ENCODE measurements around the gene SLC23A2.
"Not testable (repeated sequence)": the region's sequence is repeated elsewhere in the genome, so short reads cannot be mapped to it uniquely, and the experiment has no call there.

SLC23A2 gene

DNA sequence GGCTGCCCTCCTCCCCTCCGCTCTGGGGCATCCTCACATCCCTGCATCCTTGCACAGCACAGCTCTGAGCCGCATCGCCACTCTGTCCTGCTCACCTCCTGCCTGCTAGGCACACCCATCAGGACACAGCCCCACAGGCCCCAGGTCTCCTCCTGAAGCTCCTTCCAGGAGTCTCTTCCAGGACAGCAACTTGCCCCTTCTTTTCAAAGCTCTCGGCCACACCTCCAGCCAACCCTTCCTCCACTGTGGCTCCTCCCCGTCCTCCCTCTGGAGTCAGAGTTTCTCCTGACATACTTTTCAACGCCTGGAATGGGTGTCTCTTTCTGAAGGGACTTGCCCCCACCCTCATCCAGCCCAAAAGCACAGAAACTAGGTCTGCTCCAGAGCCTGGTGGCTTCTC lies 77.3 kb downstream of the SLC23A2 start:
- H3K9ac ChIP-seq (ENCODE audit: low read depth, low read length): no peak overlapping the region
- peaks cover 18% of the 10 kb centered on the region for H3K4me1 ChIP-seq (ENCODE audit: control insufficient read depth, insufficient read depth, low read length)
- H3K36me3 ChIP-seq (ENCODE audit: insufficient read depth, low read length): no peaks in the 10 kb centered on the region
- H3K27me3 ChIP-seq (ENCODE audit: control insufficient read depth, insufficient read depth, low read length): no peaks in the 10 kb centered on the region
- H3K4me2 ChIP-seq (ENCODE audit: low read length): no peak overlapping the region
- H3K4me3 ChIP-seq (ENCODE audit: low read length): no peak overlapping the region
- no peaks in the 10 kb centered on the region for H3K9me3 ChIP-seq (replicated peaks; ENCODE audit: low read length)

DNA sequence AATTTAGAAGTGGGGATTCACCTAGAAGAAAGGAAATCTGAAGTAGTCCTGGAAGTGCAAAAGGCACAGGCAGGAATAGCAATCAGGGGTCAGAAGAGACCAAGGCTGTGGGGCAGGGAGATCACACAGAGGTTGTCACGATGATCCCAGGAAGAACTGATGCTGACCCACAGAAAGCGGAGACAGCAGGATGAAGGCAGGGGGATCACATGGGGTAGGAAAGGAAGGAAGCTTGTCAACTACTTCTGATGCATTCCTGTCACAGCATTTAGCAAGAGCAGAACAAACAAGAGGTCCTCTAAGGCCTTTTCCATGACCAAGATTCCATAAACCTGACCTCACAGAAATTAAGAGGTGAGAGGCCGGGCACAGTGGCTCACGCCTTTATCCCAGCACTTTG lies 79.1 kb downstream of the SLC23A2 start:
- Histone ChIP-seq H3K4me2 (ENCODE audit: low read length) (no peak overlapping the region), H3K27me3 (ENCODE audit: control insufficient read depth, insufficient read depth, low read length) (no peaks in the 10 kb centered on the region), H3K4me3 (ENCODE audit: low read length) (no peak overlapping the region), H3K9me3 (replicated peaks; ENCODE audit: low read length) (no peaks in the 10 kb centered on the region), H3K9ac (ENCODE audit: low read depth, low read length) (no peak overlapping the region), H3K36me3 (ENCODE audit: insufficient read depth, low read length) (no peaks in the 10 kb centered on the region), H3K4me1 (ENCODE audit: control insufficient read depth, insufficient read depth, low read length) (peaks cover 23% of the 10 kb centered on the region)

DNA sequence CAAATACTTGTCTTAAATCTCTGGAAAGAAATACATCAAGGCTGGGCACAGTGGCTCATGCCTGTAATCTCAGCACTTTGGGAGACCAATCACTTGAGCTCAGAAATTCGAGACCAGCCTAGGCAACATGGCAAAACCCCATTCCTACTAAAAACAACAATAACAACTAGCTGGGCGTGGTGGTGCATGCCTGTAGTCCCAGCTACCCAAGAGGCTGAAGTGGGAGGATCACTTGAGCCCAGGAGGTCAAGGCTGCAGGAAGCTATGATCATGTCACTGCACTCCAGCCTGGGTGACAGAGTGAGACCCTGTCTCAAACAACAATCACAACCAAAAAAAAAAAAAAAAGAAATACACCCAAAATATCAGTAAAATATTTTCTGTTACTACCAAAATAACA lies 80.0 kb downstream of the SLC23A2 start:
- not testable (repeated sequence) for H3K4me3 ChIP-seq (ENCODE audit: low read length); H3K9ac ChIP-seq (ENCODE audit: low read depth, low read length); H3K9me3 ChIP-seq (replicated peaks; ENCODE audit: low read length); H3K36me3 ChIP-seq (ENCODE audit: insufficient read depth, low read length); H3K27me3 ChIP-seq (ENCODE audit: control insufficient read depth, insufficient read depth, low read length); H3K4me2 ChIP-seq (ENCODE audit: low read length)
- peaks cover 20% of the 10 kb centered on the region for H3K4me1 ChIP-seq (ENCODE audit: control insufficient read depth, insufficient read depth, low read length)

DNA sequence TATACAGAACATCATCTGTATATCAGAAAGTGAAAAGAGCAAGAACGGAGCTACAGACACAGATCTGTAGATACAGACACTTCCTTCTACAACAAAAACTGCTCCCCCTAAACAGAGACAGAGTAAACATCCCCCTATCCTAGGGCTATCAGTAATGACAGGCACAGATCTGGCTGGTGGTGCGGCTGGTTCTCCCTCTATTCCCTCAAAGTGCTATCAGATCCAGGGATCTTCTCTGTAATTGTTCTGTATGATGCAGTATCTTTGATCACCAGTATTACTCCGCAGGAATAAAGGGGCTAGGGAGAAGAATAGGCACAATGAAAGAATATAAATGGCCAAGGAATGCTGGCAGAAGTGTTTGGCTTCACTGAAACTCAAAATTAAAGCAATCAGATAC lies 80.7 kb downstream of the SLC23A2 start:
- peaks cover 14% of the 10 kb centered on the region for H3K4me1 ChIP-seq (ENCODE audit: control insufficient read depth, insufficient read depth, low read length)
- H3K27me3 ChIP-seq (ENCODE audit: control insufficient read depth, insufficient read depth, low read length): no peaks in the 10 kb centered on the region
- no peaks in the 10 kb centered on the region for H3K36me3 ChIP-seq (ENCODE audit: insufficient read depth, low read length)
- no peak overlapping the region for H3K9ac ChIP-seq (ENCODE audit: low read depth, low read length)
- no peak overlapping the region for H3K4me2 ChIP-seq (ENCODE audit: low read length)
- H3K9me3 ChIP-seq (replicated peaks; ENCODE audit: low read length): no peaks in the 10 kb centered on the region
- H3K4me3 ChIP-seq (ENCODE audit: low read length): no peak overlapping the region

DNA sequence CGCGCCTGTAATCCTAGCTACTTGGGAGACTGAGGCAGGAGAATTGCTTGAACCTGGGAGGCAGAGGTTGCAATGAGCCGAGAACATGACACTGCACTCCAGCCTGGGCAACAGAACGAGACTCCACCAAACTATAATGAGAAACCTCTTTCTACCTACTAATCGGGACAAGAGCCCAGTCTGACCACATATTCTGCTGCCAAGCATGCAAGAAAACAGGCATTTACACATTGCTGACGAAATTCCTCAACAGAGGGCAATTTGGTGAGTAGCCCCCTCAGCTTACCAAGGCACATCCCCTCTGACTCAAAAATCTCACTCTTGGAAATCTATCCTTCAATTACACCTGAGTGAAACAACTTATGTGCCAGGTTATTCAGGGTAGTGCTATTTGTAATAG lies 81.2 kb downstream of the SLC23A2 start:
- no peaks in the 10 kb centered on the region for H3K27me3 ChIP-seq (ENCODE audit: control insufficient read depth, insufficient read depth, low read length)
- no peak overlapping the region for H3K4me2 ChIP-seq (ENCODE audit: low read length)
- H3K9me3 ChIP-seq (replicated peaks; ENCODE audit: low read length): no peaks in the 10 kb centered on the region
- H3K9ac ChIP-seq (ENCODE audit: low read depth, low read length): no peak overlapping the region
- H3K4me1 ChIP-seq (ENCODE audit: control insufficient read depth, insufficient read depth, low read length): peaks cover 9% of the 10 kb centered on the region
- H3K4me3 ChIP-seq (ENCODE audit: low read length): no peak overlapping the region
- H3K36me3 ChIP-seq (ENCODE audit: insufficient read depth, low read length): no peaks in the 10 kb centered on the region

DNA sequence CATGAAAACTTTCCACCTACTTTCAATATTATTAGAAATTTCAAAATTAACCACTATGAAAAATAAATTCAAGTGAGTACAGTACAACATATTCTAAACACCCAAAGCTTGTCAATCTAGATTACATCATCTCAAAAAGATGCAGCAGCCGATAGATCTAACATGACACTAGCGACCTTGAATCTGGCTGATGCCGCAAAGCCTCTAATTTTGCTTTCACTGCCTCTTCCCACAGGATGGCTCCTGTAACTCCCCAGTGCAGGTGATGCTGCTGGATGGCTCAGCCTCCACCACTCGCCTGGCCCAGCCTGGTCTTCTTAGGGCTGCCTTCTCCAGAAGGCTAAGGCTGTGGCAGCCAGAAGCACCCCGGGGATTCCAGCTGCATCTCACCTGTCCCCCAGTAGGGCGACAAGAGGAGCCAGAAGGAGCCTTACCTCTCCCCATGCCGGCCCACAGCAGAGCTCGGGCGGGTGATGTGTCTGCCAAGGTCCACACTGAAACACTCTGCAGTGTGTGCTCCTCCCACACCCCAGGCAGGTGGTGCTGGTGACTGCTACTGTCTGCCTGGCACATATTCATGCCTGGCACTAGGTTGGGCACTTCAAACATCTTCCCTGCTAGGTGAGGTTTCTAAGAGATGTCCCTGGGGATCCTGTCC lies 82.1 kb downstream of the SLC23A2 start:
- Histone ChIP-seq H3K9me3 (replicated peaks; ENCODE audit: low read length) (no peaks in the 10 kb centered on the region), H3K4me2 (ENCODE audit: low read length) (no peak overlapping the region), H3K36me3 (ENCODE audit: insufficient read depth, low read length) (no peaks in the 10 kb centered on the region), H3K4me3 (ENCODE audit: low read length) (no peak overlapping the region), H3K4me1 (ENCODE audit: control insufficient read depth, insufficient read depth, low read length) (peaks cover 8% of the 10 kb centered on the region), H3K27me3 (ENCODE audit: control insufficient read depth, insufficient read depth, low read length) (no peaks in the 10 kb centered on the region), H3K9ac (ENCODE audit: low read depth, low read length) (no peak overlapping the region)

DNA sequence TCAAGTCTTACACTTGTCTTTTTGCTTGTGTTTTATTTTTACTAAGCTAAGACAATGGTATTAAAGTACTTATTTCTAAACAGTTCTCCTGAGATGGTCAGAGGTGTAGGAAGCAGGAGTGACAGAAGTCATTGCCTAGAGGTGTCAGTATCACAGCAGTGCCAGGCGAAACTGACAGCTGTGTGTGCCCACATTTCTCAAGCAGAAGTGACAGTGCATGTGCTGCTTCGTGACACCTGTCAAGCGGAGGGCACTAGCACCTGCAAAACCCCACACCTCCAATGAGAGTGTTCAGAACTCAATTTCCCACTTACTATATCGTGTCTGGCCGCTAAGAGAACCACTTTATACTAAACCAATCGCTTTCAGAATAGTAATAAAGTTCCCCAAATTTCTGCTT lies 82.8 kb downstream of the SLC23A2 start:
- Histone ChIP-seq H3K9me3 (replicated peaks; ENCODE audit: low read length) (no peaks in the 10 kb centered on the region), H3K4me1 (ENCODE audit: control insufficient read depth, insufficient read depth, low read length) (peaks cover 8% of the 10 kb centered on the region), H3K36me3 (ENCODE audit: insufficient read depth, low read length) (no peaks in the 10 kb centered on the region), H3K9ac (ENCODE audit: low read depth, low read length) (no peak overlapping the region), H3K4me2 (ENCODE audit: low read length) (no peak overlapping the region), H3K4me3 (ENCODE audit: low read length) (no peak overlapping the region), H3K27me3 (ENCODE audit: control insufficient read depth, insufficient read depth, low read length) (no peaks in the 10 kb centered on the region)

DNA sequence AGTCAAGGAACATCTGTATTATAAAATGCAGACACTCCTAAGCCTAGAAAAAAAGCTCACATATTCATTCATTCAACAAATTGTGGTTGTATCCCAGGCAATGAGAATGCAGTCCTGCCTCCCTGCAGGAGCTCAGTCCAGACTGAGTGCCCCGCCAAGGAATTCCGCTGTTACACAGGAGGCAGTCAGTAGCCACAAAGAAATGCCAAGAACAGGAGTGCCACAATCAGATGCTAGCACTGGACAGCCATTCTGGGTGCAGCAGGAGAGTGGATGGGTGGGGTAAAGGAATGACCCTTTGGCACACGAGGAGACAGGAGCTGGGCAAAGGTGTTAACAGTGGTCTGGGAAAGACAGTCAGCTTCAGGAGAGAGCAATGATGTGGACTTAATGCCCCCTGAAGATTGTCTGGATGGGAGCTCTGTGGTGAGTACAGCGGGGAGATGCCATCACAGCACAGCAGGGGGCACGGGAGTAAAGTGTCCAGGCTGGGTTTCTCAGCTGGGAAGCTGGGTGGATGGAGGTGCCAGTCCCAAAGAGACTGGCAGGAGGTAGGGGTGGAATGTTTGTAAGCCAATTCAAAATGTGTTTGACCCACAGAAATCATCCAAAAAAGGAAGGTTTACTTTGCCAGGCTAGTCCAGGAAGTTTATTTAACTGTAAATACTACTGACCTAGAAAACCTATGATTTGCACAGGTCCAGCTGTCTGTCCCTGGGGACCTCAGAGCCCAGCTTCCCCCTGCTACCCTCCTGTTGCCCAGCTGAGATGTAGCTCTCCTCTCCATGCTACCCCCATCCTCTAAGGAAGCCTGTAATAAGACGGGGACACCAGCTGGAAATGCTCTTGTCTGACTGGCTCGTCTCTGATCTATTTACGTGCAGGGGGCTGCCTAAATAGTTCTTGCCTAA lies 84.1 kb downstream of the SLC23A2 start:
- Histone ChIP-seq H3K27me3 (ENCODE audit: control insufficient read depth, insufficient read depth, low read length) (no peaks in the 10 kb centered on the region), H3K4me1 (ENCODE audit: control insufficient read depth, insufficient read depth, low read length) (peaks cover 8% of the 10 kb centered on the region), H3K4me3 (ENCODE audit: low read length) (no peak overlapping the region), H3K4me2 (ENCODE audit: low read length) (no peak overlapping the region), H3K9me3 (replicated peaks; ENCODE audit: low read length) (no peaks in the 10 kb centered on the region), H3K36me3 (ENCODE audit: insufficient read depth, low read length) (no peaks in the 10 kb centered on the region), H3K9ac (ENCODE audit: low read depth, low read length) (no peak overlapping the region)

DNA sequence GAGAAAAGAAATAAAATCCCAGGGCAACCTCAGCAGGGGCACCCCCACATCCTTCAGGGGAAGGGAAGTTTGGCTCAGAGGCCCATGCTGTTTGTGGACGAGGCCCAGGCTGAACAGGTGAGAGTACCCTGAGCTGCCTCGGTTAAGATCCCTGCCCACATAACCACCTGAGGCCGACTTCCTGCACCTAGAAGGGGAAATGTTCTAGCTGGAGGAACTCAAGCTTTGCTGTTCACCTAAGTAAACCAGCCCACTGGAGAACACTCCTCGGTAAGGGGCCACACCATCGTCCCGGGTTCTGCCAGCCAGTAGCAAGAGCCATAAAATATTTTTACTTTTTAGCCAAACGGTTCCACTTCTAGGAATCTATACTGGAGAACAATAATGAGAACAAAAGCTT lies 88.2 kb downstream of the SLC23A2 start:
- Histone ChIP-seq H3K36me3 (ENCODE audit: insufficient read depth, low read length) (no peaks in the 10 kb centered on the region), H3K27me3 (ENCODE audit: control insufficient read depth, insufficient read depth, low read length) (no peaks in the 10 kb centered on the region), H3K9ac (ENCODE audit: low read depth, low read length) (no peak overlapping the region), H3K9me3 (replicated peaks; ENCODE audit: low read length) (no peaks in the 10 kb centered on the region), H3K4me1 (ENCODE audit: control insufficient read depth, insufficient read depth, low read length) (peaks cover 8% of the 10 kb centered on the region), H3K4me3 (ENCODE audit: low read length) (no peak overlapping the region), H3K4me2 (ENCODE audit: low read length) (no peak overlapping the region)

DNA sequence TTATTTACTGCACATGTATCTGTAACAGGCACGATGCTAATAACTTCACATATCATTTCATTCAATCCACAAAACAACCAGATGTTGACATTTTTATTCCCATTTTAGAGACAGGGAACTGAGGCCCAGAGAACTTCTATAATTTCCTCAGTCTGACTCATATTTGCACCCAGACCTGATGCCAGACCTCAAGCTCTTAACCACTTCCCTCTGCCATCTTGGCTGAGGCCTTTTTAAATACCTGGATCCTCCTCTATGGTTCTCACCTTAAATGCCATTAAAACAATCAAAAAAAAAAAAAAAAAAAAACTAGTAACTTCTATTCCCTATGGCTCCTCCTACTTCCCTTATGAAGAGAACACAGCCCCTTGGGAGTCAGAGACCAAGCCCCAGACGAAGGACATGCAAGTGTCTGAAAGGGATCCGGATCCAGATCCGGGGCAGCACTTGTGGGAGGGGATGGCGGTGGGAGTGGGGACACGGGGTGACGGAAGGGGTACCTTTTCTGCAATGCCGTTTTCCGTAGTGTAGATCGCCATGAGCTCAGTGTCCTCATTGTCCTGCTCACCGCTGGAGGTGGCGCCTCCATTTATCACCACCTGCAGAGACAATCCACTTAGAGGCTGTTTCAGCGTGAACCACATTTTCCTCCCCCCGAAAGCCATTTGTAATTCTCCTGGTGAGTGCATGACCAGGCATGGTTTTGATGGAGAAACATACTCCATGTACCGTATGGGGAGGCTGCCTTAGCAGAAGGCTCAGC lies 88.7 kb downstream of the SLC23A2 start:
- H3K4me1 ChIP-seq (ENCODE audit: control insufficient read depth, insufficient read depth, low read length): peaks cover 7% of the 10 kb centered on the region
- H3K4me2 ChIP-seq (ENCODE audit: low read length): no peak overlapping the region
- no peak overlapping the region for H3K4me3 ChIP-seq (ENCODE audit: low read length)

DNA sequence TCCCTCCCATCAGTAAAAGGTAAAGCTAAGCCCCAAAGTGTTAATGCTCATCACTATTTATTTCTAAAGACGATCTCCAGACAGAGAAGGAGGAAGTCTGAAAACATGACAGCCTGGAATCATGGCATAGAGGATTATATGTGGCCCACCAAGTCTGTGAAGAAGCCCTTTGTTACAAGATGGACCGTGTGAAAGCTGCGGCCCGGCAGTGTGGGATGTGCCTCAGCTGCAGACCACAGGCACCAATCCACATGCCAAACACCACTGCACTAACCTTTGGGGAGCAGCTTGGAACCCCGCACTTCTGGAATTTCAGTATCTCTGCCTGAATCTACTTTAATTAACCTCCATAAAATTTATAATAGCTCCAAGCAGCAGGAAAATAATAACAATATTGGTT lies 90.4 kb downstream of the SLC23A2 start:
- Histone ChIP-seq H3K4me2 (ENCODE audit: low read length) (no peak overlapping the region), H3K9me3 (replicated peaks; ENCODE audit: low read length) (no peaks in the 10 kb centered on the region), H3K36me3 (ENCODE audit: insufficient read depth, low read length) (no peaks in the 10 kb centered on the region), H3K27me3 (ENCODE audit: control insufficient read depth, insufficient read depth, low read length) (no peaks in the 10 kb centered on the region), H3K9ac (ENCODE audit: low read depth, low read length) (no peak overlapping the region), H3K4me3 (ENCODE audit: low read length) (no peak overlapping the region), H3K4me1 (ENCODE audit: control insufficient read depth, insufficient read depth, low read length) (no peaks in the 10 kb centered on the region)

More for the DNA sequence above, 88.7 kb downstream of the SLC23A2 start:
- Histone ChIP-seq H3K9me3 (replicated peaks; ENCODE audit: low read length) (no peaks in the 10 kb centered on the region), H3K27me3 (ENCODE audit: control insufficient read depth, insufficient read depth, low read length) (no peaks in the 10 kb centered on the region), H3K36me3 (ENCODE audit: insufficient read depth, low read length) (no peaks in the 10 kb centered on the region), H3K9ac (ENCODE audit: low read depth, low read length) (no peak overlapping the region)
